Upper lobe of left lung (tissue), 6 donors: Measurements from ENCODE around the gene DNMT3A. TPM values are rescaled to one million over a fixed set of nuclear protein-coding genes. Genes with fewer than 3 reads are reported as not detected.
A peak's percentile ranks its signal among the peaks of the same experiment; 100 is the strongest.

Source experiments
- ATAC-seq, 2 donors: fragments of 200-7000 bp; cut with Tn5 transposase; one replicate each; pipeline ENCODE4 v1.9.1; 2022; ENCODE audit warnings: mild to moderate bottlenecking in 2 of 2, moderate library complexity in 2 of 2; ENCODE audit not compliant: low FRiP score in 2 of 2
- DNase-seq, 2 donors: peaks; one replicate each; pipeline ENCODE4 v3.0.0-alpha.2; 2019 to 2020
- H3K27ac ChIP-seq, 4 donors: fragments of 200-600 bp; sonication (generic); one replicate each; pipeline ENCODE4 v1.5.1; 2016 to 2019
- H3K27me3 ChIP-seq, 4 donors: fragments of 200-600 bp; sonication (generic); one replicate each; pipeline ENCODE4 v1.5.1; 2017 to 2019
- H3K36me3 ChIP-seq, 4 donors: fragments of 200-600 bp; sonication (generic); one replicate each; pipeline ENCODE4 v1.5.1; 2016 to 2019
- H3K4me1 ChIP-seq, 4 donors: fragments of 200-600 bp; sonication (generic); one replicate each; pipeline ENCODE4 v1.5.1; 2018 to 2019
- H3K4me3 ChIP-seq, 4 donors: fragments of 200-600 bp; sonication (generic); one replicate each; pipeline ENCODE4 v1.5.1; 2017 to 2019; ENCODE audit warnings: mild to moderate bottlenecking in 2 of 4, moderate library complexity in 1 of 4
- H3K9me3 ChIP-seq, 4 donors: fragments of 200-600 bp; sonication (generic); one replicate each; pipeline ENCODE4 v1.5.1; 2018 to 2019
- EP300 ChIP-seq, 4 donors: sonication (generic); formaldehyde crosslinking; IDR thresholded peaks; one replicate each; pipeline ENCODE4 v1.5.1; 2017; ENCODE audit warnings: antibody characterized with exemption in 4 of 4, control low read depth in 2 of 4
- POLR2A ChIP-seq, 4 donors: fragments of 450-650 bp; IDR thresholded peaks; one replicate each; pipeline ENCODE4 v1.5.1; 2016 to 2017; ENCODE audit warnings: antibody characterized with exemption in 4 of 4, mild to moderate bottlenecking in 2 of 4
- POLR2AphosphoS5 ChIP-seq, 2 donors: sonication (generic); formaldehyde crosslinking; IDR thresholded peaks; one replicate each; pipeline ENCODE4 v1.5.1; 2017; ENCODE audit warnings: antibody characterized with exemption in 2 of 2
- WGBS, 2 donors: methylation state at CpG; one replicate each; pipeline ENCODE4 v1.1.5; 2017 to 2018; 5-methylcytosine and 5-hydroxymethylcytosine counted together
- total RNA-seq, 6 donors: library from RNA; depleted of rRNA in 4 of 6; stranded (reverse); fragments of >200 nt in 4 of 6; gene quantifications; one replicate each; pipeline versions ENCODE4 v1.1.0 to v1.2.1, GENCODE V29; 2016 to 2021
- TF ChIP-seq, protein P1 (sequence below), 6 experiments: fragments of 450-650 bp in 4 of 6; fragments of 200-600 bp in 2 of 6; sonication (generic) in 2 of 6; IDR thresholded peaks; one replicate each; pipeline ENCODE4 v1.5.1; 2016 to 2019; ENCODE audit warnings: antibody characterized with exemption in 6 of 6
- donor health status: DM: no; HTN: no; CAD: no; lungs with moderate emphysema.
- donor health status: DM: no; HTN: yes; CAD: no; lungs with severe emphysema.

The DNMT3A gene
- total RNA-seq, 6 donors from 2014 or later: 7.8 to 49.2 (median 30.4) TPM

DNA sequence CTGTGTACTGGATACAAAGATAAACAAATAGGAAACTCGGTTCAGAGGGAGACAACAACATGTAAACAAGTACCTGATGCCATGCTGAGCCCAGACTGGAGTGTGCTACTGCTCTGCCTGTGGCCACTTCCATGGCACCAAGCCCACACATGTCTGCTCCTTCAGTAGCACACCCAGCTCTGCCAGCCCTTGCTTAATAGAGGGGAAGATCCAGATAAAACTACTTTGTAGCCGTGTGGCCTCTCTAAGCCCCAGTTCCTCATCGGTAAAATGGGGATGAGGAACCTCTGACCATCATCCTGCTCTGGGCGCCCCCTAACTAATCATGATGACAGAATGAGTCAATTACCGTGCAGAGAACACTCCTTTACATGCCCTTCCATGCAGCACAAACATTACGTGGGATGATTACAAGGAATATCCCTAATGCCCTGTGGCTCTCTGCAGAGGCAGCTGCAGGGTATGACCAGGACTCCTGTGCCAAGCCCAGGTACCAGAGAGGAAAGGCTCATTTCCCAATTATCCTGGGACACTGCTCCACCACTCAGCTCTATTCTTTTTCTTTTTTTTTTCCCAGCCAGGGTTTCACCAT, 34.9 kb downstream of the DNMT3A start:
- WGBS, 2 donors: 46 to 55% methylated on average over 6 of the region's 6 CpGs
- H3K36me3 ChIP-seq: peaks cover 0 to 27% (median 0%) of the 10 kb centered on the region in 4 donors
- peaks cover 34 to 41% (median 37%) of the 10 kb centered on the region in 4 donors for H3K4me1 ChIP-seq
- TF ChIP-seq EP300 (IDR thresholded peaks at IDR 0.05): no peak
- no peak for TF ChIP-seq POLR2AphosphoS5 (IDR thresholded peaks at IDR 0.05)
- TF ChIP-seq POLR2A (IDR thresholded peaks at IDR 0.05): no peak
- TF ChIP-seq, protein P1, sequence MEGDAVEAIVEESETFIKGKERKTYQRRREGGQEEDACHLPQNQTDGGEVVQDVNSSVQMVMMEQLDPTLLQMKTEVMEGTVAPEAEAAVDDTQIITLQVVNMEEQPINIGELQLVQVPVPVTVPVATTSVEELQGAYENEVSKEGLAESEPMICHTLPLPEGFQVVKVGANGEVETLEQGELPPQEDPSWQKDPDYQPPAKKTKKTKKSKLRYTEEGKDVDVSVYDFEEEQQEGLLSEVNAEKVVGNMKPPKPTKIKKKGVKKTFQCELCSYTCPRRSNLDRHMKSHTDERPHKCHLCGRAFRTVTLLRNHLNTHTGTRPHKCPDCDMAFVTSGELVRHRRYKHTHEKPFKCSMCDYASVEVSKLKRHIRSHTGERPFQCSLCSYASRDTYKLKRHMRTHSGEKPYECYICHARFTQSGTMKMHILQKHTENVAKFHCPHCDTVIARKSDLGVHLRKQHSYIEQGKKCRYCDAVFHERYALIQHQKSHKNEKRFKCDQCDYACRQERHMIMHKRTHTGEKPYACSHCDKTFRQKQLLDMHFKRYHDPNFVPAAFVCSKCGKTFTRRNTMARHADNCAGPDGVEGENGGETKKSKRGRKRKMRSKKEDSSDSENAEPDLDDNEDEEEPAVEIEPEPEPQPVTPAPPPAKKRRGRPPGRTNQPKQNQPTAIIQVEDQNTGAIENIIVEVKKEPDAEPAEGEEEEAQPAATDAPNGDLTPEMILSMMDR (IDR thresholded peaks at IDR 0.05): no peak
- H3K27ac ChIP-seq: no peak overlapping the region
- H3K4me3 ChIP-seq: no peak overlapping the region
- no peaks in the 10 kb centered on the region for H3K27me3 ChIP-seq
- DNase-seq (peak in 1 of 2 donors; percentile 46), ATAC-seq (peak; percentile 20 to 40)
- no peaks in the 10 kb centered on the region for H3K9me3 ChIP-seq

DNA sequence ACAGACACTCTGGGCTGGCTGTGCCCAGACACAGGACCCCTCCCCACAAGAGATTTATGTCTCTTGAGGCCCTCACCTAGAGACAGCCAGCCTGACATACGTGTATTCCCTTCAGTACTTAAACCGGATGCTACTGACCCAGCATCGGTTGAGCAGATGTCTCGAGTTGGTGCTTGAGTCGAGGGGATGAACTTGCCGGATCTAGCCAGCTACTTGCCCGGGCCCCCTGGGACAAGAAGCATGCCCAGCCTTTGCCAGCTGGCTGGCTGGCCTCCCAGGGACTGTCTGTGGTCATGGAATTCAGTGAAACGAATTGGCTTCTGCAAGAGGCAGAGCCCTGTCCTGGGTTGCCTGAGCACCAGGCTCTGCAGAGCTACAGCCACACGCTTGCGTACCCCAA, 36.0 kb downstream of the DNMT3A start:
- peaks cover 0 to 24% (median 0%) of the 10 kb centered on the region in 4 donors for H3K36me3 ChIP-seq
- peaks cover 34 to 35% (median 34%) of the 10 kb centered on the region in 4 donors for H3K4me1 ChIP-seq
- WGBS, 2 donors: 91 to 100% methylated on average over 2 to 10 of the region's 10 CpGs
- TF ChIP-seq, protein P1 (IDR thresholded peaks at IDR 0.05): no peak
- TF ChIP-seq POLR2A (IDR thresholded peaks at IDR 0.05) (no peak), EP300 (IDR thresholded peaks at IDR 0.05) (no peak), POLR2AphosphoS5 (IDR thresholded peaks at IDR 0.05) (no peak)
- ATAC-seq (no peak), DNase-seq (no peak)
- H3K27ac ChIP-seq: no peak overlapping the region
- H3K4me3 ChIP-seq: no peak overlapping the region
- H3K9me3 ChIP-seq: no peaks in the 10 kb centered on the region
- H3K27me3 ChIP-seq: no peaks in the 10 kb centered on the region

DNA sequence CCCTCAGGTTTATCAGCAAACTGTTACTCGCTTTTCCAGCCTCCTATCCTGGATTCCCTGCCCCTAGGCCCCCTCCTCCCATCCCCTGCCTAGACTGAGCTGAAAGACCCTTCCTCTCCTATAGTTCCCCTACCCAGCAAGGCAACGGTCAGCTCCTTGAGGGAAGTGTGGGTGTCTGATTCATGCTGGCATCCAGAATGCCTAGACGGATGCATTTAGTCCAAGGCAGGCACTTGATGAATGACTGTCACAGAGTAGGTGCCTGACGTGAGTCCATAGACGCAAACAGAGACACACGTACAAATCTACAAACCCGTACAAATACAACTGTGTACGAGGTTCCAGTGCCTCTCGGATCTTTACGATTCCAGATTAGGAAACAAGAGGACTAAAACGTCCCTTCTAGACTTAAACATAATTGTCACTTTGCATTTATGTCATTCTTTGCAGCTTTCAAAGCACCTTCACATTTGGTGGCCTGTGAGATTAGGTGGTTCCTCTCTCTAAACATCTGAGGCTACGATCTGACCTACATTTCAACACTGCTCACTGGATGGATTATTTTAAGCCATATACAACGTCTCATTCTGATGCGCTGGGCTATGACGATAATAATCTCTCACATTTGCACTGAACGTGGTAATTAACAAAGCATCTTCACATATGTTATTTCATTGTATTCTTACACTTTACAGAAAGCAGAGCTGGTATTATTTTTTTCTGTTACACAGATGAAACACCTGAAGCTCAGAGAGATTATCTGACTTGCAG, 36.7 kb downstream of the DNMT3A start:
- no peaks in the 10 kb centered on the region for H3K27me3 ChIP-seq
- H3K4me3 ChIP-seq: no peak overlapping the region
- ATAC-seq: no peak
- no peak for DNase-seq
- no peak overlapping the region for H3K27ac ChIP-seq
- H3K4me1 ChIP-seq: peaks cover 27 to 30% (median 28%) of the 10 kb centered on the region in 4 donors
- peaks cover 0 to 26% (median under 1%) of the 10 kb centered on the region in 4 donors for H3K36me3 ChIP-seq
- TF ChIP-seq, protein P1 (IDR thresholded peaks at IDR 0.05): no peak
- no peak for TF ChIP-seq EP300 (IDR thresholded peaks at IDR 0.05)
- no peak for TF ChIP-seq POLR2AphosphoS5 (IDR thresholded peaks at IDR 0.05)
- no peak for TF ChIP-seq POLR2A (IDR thresholded peaks at IDR 0.05)
- WGBS, 2 donors: 88 to 89% methylated on average over 16 of the region's 16 CpGs
- H3K9me3 ChIP-seq: no peaks in the 10 kb centered on the region

DNA sequence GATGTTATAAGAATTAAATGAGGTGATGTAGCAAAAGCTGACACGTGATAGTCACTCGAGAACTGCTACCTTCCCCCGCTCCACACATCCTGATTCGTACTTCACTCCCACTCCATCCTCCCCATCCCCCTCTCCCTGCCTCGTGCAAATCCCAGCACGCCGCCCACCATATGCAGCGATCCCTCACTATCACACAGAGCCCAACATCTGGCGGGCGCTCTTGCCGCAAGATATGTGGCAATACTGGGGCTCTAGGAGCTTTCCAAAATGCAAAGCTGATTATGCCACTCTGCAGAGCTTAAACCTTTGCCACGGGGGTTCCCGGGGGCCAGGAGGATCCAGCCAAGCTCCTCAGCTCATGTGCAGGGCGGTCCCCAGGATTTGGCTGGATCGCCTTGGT, 37.4 kb downstream of the DNMT3A start:
- 72 to 81% methylated on average over 14 to 15 of the region's 15 CpGs for WGBS, 2 donors
- ATAC-seq: no peak
- H3K9me3 ChIP-seq: no peaks in the 10 kb centered on the region
- peaks cover 24 to 29% (median 26%) of the 10 kb centered on the region in 4 donors for H3K4me1 ChIP-seq
- peaks cover 2 to 33% (median 7%) of the 10 kb centered on the region in 4 donors for H3K36me3 ChIP-seq
- TF ChIP-seq EP300 (IDR thresholded peaks at IDR 0.05) (no peak), POLR2AphosphoS5 (IDR thresholded peaks at IDR 0.05) (no peak), POLR2A (IDR thresholded peaks at IDR 0.05) (no peak)
- TF ChIP-seq, protein P1 (IDR thresholded peaks at IDR 0.05): no peak
- H3K27ac ChIP-seq: no peak overlapping the region
- H3K27me3 ChIP-seq: no peaks in the 10 kb centered on the region
- H3K4me3 ChIP-seq: no peak overlapping the region
- DNase-seq: no peak
